ENCODE results near the gene GLDC. TPM values are rescaled to one million over a fixed set of nuclear protein-coding genes. Genes with fewer than 3 reads are reported as not detected.
"Not testable (repeated sequence)": the region's sequence is repeated elsewhere in the genome, so short reads cannot be mapped to it uniquely, and the experiment has no call there.

Gene GLDC
- total RNA-seq, 1 experiment from 2014 or later: 5.5 TPM

- DNase-seq (ENCODE audit: extremely low read depth, low read depth): no peak
These were observed 20.2 kb downstream of the GLDC start for GRCh38 chr9:6625363-6625762.

GRCh38 chr9:6622784-6623183 lies 22.7 kb downstream of the GLDC start:
- not testable (repeated sequence) for DNase-seq (ENCODE audit: extremely low read depth, low read depth)

GRCh38 chr9:6620796-6621195 lies 24.7 kb downstream of the GLDC start:
- DNase-seq (ENCODE audit: extremely low read depth, low read depth): no peak

- no peak for DNase-seq (ENCODE audit: extremely low read depth, low read depth)
These were observed 25.2 kb downstream of the GLDC start for GRCh38 chr9:6620353-6620752.

- DNase-seq (ENCODE audit: extremely low read depth, low read depth): no peak
These were observed 25.6 kb downstream of the GLDC start for GRCh38 chr9:6619909-6620308.

- DNase-seq (ENCODE audit: extremely low read depth, low read depth): no peak
These were observed 28.5 kb downstream of the GLDC start for GRCh38 chr9:6616951-6617602.

- DNase-seq (ENCODE audit: extremely low read depth, low read depth): no peak
These were observed 31.0 kb downstream of the GLDC start for GRCh38 chr9:6614489-6614888.

- no peak for DNase-seq (ENCODE audit: extremely low read depth, low read depth)
These were observed 33.7 kb downstream of the GLDC start for GRCh38 chr9:6611865-6612264.

GRCh38 chr9:6610073-6610472 lies 35.5 kb downstream of the GLDC start:
- no peak for DNase-seq (ENCODE audit: extremely low read depth, low read depth)

GRCh38 chr9:6609497-6610016 lies 36.0 kb downstream of the GLDC start:
- no peak for DNase-seq (ENCODE audit: extremely low read depth, low read depth)

- DNase-seq (ENCODE audit: extremely low read depth, low read depth): no peak
These were observed 40.3 kb downstream of the GLDC start for GRCh38 chr9:6605202-6605601.

- DNase-seq (ENCODE audit: extremely low read depth, low read depth): no peak
These were observed 45.1 kb downstream of the GLDC start for GRCh38 chr9:6600426-6600825.

GRCh38 chr9:6600006-6600405 lies 45.5 kb downstream of the GLDC start:
- no peak for DNase-seq (ENCODE audit: extremely low read depth, low read depth)

GRCh38 chr9:6598249-6598725 lies 47.2 kb downstream of the GLDC start:
- no peak for DNase-seq (ENCODE audit: extremely low read depth, low read depth)

- DNase-seq (ENCODE audit: extremely low read depth, low read depth): no peak
These were observed 52.7 kb downstream of the GLDC start for GRCh38 chr9:6592791-6593190.

GRCh38 chr9:6592231-6592630 lies 53.3 kb downstream of the GLDC start:
- DNase-seq (ENCODE audit: extremely low read depth, low read depth): no peak

- no peak for DNase-seq (ENCODE audit: extremely low read depth, low read depth)
These were observed 54.7 kb downstream of the GLDC start for GRCh38 chr9:6590772-6591384.

GRCh38 chr9:6590334-6590733 lies 55.2 kb downstream of the GLDC start:
- no peak for DNase-seq (ENCODE audit: extremely low read depth, low read depth)

- peak; percentile 30 for DNase-seq (ENCODE audit: extremely low read depth, low read depth)
These were observed 60.5 kb downstream of the GLDC start for GRCh38 chr9:6584881-6585597.

GRCh38 chr9:6581253-6581652 lies 64.3 kb downstream of the GLDC start:
- DNase-seq (ENCODE audit: extremely low read depth, low read depth): no peak

- DNase-seq (ENCODE audit: extremely low read depth, low read depth): no peak
These were observed 65.9 kb downstream of the GLDC start for GRCh38 chr9:6579613-6580012.

- no peak for DNase-seq (ENCODE audit: extremely low read depth, low read depth)
These were observed 68.5 kb downstream of the GLDC start for GRCh38 chr9:6576987-6577386.
